HG02938 (cell line): ENCODE measurements around the gene EHD3.

Source experiments
- ATAC-seq: cut with Tn5 transposase; IDR thresholded peaks from one replicate; pipeline ENCODE4 v1.9.1; 2021; ENCODE audit warnings: mild to moderate bottlenecking, moderate library complexity; ENCODE audit not compliant: unreplicated experiment

EHD3 gene

DNA sequence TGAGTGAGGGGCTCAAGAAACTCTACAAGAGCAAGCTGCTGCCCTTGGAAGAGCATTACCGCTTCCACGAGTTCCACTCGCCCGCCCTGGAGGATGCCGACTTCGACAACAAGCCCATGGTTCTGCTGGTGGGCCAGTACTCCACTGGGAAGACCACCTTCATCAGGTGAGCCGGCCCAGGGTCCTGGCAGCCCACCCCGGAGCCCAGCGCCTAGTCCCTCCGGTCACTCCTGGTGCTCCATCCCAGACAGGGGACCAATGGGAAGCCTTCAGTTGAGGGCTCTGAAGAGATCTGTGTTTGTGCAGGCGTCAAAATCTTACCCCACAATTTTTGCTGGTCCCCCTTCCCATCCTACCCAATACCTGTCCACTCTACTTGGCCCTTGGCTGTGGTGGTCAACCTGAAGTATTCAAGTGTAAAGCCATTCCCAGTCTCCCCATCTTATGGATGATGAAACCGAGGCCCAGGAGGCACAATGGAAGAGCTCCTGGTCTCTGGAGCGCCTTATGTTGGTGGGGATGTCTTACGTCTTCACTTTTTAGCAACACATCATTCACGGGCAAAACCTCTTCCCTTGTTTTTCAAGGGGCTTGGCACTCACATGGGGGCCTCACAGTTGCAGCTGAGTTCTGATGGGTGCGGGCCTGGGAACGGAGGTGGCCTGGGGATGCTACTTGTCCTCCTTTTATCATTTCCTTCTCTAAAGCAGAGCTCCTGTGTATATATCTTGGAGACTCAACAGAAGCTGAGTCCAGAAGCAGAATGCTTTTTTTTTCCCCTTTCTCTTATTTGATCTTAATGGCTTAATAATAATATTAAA lies 941 bp downstream of the EHD3 start:
- no peak for ATAC-seq

DNA sequence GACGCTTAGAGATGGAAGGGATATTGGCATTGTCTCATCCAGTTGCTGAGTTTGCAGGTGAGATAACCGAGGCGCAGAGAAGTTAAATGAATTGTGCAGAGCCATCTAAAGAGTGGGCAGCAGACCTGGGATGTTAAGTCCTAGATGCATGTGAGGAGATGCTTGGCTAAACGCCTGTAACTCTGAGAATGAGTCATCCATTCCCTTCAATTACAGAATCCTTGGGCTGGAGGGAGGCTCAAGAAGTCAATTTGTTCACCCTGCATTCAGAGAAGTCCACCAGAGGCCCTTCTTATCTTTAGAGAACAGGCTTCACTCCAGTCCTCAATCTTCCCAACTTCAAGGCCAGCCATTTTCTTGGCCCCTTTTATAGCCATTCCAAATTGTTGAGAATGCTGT lies 1.6 kb downstream of the EHD3 start:
- ATAC-seq = no peak

DNA sequence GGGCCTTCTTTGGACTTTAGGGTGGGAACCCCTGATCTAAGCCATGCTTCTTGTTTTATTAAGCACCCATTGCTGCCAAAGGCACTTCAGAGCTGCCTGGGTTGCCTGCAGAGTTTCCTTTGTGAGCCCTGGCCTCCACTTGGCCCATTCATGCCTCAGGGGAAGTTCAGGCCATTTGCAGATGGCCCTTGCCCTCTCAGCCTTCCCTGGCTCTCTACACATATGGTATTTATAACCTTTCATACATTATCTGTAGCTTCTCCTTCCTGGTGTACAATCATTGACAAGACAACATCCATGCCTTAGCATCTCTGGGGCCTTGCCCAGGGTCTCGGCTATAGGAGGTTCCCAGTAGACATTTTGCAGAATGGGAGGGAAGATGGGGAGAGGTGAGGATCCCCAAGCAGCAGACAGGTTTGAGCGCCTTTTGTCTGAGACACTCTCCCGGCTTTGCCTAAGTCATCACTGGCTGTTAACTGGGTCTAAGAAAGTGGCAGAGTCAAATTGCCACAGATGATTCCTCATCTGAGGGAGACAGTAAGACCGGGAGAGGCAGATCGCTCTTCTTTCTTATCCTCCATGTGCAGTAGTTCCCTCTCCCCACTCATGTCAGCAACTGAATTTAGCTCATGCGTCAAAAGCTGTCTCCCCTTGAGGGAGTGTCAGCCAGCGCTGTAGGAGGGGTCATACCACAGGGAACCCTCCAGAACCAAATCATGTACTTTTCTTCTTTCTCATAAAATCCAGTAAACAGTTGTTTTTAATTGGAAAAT lies 2.7 kb downstream of the EHD3 start:
- ATAC-seq = no peak

DNA sequence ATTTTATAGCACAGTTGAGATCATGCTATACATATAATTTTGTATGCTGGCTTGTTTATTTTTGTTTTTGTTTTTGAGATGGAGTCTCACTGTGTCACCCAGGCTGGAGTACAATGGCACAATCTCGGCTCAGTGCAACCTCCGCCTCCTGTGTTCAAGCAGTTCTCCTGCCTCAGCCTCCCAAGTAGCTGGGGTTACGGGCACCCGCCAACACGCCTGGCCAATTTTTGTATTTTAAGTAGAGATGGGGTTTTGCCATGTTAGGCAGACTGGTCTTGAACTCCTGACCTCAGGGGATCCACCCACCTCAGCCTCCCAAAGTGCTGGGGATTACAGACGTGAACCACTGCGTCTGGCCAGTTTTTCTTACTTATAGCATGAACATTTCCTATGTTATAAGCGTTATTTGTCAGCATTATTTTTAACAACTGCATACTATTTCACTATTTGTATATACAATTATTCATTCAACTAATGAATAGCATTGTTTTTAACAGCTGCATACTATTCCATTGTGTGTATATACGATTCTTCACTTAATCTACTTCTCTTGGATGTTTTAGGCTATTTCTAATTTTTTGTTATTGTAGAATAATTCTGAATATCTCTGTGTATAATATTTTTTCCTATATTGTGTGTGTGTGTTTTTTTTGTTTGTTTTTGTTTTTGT lies 3.5 kb downstream of the EHD3 start:
- no peak for ATAC-seq

DNA sequence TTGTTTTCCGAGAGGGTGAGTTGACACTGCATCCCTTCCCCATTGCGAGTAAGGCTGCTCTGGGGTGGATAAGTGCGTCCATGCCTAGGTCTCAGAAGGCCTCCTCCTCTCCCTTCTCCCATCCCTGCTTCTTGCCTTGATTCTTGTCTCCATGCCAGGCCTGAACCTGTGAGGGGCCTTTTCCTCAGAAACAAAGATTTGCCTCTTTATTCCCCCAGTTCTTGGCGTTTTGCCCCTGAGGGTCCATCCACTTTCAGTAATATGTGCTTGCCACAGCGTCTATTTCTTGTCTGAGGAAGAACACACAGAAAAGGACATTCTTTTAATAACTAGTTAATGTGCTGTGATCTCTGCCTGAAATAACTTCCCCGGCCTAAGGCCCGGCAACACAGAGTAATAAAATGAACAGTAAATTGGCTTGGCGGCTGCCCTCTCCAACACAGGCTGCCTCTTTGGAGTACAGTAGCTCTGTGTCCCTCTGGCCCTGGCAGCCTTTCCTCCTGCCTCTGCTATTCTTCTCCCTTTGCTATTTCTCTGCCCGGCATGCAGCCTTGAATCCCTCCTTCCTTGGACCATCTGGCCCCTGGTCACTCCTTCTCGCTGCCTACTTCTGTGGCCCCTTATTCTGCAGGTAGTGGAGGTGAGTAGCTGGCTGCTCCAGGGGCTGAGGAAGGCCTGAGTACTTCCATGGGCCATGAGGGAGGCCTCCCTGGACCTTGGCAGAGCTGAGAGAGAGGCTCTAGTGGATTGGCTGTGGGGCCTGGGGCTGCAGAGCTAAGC lies 4.4 kb downstream of the EHD3 start:
- no peak for ATAC-seq

DNA sequence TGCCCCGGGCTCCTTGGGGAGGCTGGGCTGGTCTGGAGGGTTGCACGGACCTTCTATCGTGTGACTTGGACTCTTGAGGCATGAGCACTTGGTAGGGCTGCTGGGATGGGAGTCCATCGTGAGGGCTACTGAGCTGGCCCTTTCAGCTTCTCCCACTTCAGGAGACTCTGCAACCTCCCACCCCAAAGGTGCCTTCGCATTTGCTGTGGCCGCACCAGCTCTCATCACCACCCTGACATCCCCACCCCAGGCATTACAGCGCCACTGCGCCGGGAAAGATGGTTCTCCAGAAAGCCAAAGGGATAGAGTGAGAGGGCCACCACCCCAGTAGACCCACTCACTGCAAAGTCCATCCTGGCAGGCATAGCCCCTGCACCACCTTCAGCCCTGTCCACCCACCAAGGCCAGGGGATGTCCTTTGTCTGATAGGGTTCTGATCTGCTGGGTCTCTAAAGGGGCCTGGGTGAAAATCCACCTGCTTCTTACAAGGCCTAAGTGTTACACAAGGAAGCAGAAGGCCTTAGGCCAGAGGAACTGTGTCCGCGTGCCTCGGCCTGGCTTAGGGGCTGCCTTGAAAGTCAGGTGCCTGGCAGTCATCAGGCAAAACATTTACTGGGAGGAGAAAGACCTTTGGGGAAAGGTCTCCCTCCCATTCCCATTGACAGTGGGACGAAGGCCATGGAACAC lies 5.1 kb downstream of the EHD3 start:
- ATAC-seq = no peak

DNA sequence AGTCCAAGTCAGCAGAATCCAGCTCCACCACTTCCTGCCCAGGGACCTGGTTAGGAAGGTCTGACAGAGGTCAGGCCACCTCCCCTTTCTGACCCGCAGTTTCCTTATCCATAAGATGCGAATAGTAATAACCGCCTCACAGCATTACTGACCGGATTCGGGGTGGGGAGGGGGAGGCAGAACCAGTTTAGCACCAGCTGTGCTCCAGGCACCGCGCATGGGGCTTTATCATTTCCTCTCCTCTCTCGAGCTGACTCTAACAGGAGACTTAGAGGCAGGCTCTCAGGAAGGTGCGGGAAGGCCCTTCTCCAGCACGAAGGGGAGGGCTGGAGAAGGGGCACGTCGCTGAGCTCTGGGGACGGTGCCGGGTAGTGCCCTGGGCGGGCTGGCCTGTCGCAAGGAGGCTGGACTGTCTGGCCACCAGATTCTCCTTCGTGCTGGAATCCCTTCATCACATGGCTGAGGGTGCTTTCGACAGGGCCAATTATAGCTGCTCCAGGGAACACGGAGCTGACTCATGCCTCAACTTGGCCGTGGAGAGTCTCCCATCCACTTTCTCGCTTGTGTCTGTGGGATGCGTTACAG lies 5.7 kb downstream of the EHD3 start:
- ATAC-seq = no peak

DNA sequence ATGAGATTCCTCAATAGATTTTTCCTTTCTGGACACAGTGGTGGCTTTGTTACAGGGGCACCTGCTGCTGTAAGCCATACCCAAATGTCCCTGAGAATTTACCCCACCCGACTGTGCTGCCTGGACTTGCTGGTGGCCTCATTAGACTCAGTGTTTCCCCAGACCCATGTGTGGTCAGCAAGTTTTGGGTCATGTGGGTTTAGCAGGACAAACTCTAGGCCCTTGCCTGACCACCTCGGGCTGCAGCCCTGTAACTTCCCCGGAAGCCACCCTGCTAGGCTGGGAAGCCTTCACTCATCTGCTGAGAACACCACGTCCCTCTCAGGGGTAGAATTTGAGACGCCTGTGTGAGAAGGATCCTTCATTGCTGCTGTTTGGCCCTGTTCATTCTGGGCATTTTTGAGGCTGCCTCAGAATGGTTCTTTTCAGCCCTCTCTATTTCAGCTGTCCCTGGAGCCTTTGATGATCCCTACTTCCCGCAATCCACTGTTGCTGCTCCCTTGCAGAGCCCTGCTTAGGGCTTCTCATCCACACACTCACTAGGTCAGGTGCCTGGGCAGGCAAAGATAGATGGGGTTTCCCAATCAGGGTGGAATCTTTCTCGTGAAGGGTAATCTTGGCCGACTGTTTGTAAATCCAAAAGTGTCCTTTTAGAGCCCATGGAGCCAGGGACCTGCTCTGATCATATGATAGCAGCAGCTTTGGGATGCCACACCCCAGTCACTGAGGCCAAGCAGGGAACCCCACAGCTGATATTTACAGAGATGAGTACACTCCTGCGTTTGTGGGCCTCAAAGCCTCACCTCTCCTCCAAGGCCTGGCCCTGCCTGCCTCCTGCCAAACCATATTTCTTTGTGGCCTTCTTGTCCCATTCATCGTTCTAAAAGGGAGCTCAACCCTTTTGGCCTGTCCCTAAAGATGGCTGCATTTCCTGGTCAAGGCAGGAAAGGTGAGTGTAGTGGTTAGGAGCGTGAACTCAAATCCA lies 6.7 kb downstream of the EHD3 start:
- ATAC-seq = no peak

DNA sequence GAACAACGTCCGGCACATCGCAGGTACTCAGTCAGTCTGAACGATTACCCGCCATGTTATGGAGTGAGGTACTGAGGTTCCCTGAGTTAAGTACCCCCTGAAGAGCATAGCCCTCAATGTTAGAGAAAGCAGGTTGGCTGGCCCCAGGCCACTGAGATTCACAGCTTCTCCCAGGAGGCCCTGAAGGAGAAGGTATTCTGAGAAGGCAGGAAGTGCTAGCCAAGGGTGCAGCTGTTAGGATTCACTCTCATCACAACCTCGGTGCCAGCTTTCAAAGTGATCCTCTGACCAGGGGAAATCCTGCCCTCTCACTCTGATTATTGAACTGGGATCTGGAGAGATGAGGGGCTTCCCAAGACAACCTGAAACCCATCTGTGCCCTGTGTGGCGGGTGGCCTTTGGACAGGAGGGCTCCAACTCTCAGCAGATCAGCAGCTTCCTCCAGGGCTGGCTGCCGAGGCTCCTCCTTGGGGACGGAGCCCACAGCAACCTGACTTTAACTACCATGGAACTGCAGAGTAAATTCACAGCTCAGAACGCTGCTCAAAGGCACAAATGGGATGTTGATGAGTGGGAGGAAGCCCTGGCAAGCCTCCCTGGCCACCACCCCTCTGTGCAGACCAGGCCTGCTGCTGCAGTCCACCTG lies 7.8 kb downstream of the EHD3 start:
- ATAC-seq = no peak

DNA sequence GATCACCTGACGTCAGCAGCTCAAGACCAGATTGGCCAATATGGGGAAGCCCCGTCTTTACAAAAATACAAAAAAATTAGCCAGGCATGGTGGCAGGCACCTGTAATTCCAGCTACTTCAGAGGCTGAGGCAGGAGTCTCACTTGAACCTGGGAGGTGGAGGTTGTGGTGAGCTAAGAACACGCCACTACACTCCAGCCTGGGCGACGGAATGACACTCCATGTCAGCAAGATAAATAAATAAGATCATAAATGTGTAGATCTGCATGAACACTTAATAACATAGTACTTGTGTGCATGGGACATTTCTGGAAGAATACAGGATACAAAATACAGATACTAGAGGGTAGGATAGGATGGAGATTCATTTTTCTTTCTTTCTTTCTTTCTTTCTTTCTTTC lies 9.1 kb downstream of the EHD3 start:
- ATAC-seq = no peak

DNA sequence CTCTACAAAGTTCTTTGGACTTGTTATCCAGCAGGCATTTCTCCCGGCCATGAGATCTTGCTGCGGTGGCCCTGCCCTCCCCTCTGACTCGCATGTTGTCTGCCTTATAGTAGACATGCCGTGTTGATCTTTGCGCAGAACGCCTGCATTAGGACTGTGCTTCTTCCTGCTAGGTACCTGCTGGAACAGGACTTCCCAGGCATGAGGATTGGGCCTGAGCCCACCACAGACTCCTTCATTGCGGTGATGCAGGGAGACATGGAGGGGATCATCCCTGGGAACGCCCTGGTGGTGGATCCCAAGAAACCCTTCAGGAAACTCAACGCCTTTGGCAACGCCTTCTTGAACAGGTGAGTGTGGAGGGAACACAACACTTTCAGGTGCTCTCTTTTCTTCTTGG lies 10.1 kb downstream of the EHD3 start:
- no peak for ATAC-seq

DNA sequence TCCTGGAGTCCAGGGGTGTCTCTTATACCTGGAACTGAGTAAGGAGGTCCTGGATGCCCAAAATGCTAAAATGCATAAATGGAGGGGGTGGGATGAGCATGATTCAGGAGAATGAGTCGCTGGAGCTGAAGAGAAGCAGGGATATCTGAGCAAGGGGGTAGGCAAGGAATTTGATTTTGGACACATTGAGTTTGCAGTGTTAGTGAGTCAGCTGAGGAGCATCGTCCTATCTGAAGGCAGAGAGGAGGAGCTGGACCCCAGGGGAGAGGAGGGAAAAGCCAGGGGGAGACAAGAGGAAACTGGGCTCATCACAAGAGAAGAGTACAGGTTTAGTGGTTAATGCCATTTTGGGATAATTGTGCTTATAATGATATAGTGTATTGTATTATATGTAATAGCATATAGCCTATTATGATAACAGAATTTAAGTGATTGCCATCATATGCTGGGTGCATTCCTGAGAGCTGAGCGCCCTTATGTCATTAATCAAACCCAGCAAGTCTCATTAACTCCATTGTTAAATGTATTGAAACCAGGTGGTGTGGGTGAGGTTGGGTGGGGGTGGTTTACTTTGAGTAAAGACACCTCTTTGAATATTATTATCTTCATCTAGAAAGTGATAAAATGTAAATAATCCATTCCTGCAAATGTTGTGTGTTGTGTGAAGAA lies 12.4 kb downstream of the EHD3 start:
- no peak for ATAC-seq

DNA sequence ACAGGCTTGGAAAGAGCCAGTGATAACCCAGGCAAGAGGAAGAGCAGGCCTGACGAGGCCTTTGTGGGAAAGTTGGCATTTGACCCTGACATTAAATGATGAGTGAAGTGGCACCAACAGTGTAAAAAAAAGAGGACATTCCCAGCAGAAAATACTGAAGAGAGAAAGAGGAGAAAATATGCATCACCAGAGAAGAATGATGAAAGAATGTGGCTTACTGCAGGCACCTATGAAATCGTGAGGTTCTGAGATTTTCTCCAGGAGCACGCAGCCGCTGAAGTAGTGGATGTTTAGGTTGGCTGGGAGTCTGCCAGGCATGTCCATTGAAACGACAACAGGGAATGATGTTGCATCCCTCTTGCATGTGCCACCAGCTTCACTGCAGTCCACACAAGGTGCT lies 13.8 kb downstream of the EHD3 start:
- no peak for ATAC-seq

DNA sequence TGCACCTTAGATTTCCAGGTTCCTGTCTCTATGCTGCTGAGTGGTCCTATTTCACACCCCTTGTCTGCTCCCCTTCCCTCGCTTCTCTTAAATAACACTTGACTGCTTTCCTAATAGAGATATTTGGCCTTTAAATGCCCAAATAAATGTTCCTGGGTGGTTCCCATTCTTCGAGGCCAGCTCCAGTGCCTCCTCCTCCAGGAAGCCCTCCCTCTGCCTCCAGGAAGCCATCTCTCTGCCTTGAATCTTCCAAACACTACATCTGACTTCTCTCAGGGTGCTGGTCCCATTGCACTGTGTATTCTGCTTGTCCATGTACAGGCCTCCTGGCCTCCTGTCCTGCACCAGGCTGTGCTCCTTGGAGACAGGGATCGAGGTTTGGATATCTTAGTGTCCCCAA lies 14.2 kb downstream of the EHD3 start:
- no peak for ATAC-seq

DNA sequence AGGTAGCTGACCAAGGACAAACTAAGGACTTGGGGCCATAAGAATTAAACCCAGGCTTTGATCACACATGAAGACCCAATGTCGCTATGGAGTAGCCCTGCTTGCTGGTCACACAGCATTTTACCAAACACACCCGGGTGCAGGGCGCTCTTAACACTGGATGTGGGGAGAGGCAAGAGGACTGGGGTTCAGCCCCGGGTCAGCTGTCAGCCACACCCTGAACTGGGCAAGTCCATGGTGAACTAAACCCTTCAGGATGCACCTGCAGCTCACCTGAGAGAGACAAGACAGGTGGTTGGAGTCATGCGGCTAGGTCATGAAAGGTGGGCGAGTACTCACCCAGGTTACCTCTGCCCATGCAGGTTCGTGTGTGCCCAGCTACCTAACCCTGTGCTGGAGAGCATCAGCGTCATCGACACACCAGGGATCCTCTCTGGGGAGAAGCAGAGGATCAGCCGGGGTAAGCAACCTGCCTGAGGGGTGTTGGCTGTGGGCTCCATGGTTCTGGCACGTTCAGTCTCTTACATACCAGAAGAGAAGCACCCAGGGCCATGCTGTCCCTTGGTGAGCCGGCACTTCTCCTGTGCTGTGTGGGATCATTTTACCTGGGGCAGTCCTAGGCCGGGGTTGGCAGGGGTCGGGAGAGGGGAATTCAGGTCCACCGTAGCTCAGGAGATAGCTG lies 15.2 kb downstream of the EHD3 start:
- no peak for ATAC-seq

DNA sequence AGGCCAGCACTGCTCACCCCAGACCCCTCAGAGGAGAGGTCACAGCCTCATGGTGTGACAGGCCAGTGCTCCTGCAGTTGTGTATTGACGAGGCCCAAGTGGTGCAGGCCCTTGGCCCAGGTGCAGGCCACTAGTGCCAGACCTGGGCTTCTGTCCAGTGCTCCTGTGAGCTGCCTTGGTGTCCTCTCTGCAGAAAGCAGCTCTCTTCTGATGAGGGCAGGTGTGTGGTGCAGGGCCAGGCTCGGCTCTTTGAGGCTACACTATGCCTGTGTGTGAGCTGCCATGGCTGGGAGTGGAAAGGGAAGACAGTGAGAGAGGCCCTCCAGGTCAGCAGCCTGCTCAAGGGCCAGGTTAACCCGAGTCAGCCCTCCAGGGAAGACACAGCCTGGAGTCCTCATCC lies 17.1 kb downstream of the EHD3 start:
- no peak for ATAC-seq

DNA sequence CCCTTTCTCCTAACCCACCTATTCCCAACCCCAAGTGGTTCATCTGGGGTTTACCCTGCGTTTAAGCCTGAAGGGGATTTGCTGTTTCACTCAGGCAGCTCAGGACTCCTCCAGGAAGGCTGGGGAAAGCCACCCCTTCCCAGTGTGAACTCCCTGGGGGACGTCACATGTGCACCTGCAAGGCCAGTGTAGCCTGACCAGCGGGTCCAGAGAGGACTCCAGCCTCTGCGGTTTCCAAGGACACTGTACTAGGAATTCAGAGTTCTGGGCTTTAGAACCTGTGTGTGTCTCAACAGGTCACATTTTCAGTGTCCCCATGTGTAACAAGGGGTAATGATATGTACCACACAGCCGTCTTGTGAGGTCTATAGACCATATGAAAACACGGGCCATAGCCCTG lies 17.9 kb downstream of the EHD3 start:
- ATAC-seq = no peak
